Immature natural killer cell (primary cell): ENCODE results near the gene LEMD2. TPM values are rescaled to one million over a fixed set of nuclear protein-coding genes. Genes with fewer than 3 reads are reported as not detected.

Experiments used
- DNase-seq, 3 donors: peaks; one replicate each; pipeline ENCODE4 v3.0.0; 2022; ENCODE audit warnings: mixed read lengths in 1 of 3
- H3K27ac Mint-ChIP-seq, 6 donors: one replicate each; pipeline ENCODE4 v1.8.0; 2020; ENCODE audit warnings: mixed read lengths in 6 of 6, mild to moderate bottlenecking in 5 of 6, inconsistent platforms in 4 of 6, moderate library complexity in 3 of 6
- H3K27me3 Mint-ChIP-seq, 3 donors: one replicate each; pipeline ENCODE4 v1.8.0; 2020 to 2021; ENCODE audit warnings: low read depth in 3 of 3, mild to moderate bottlenecking in 3 of 3, mixed read lengths in 3 of 3, moderate library complexity in 3 of 3, inconsistent platforms in 1 of 3
- H3K36me3 Mint-ChIP-seq, 3 donors: one replicate each; pipeline ENCODE4 v1.8.0; 2020; ENCODE audit warnings: mixed read lengths in 3 of 3, inconsistent platforms in 2 of 3, mild to moderate bottlenecking in 2 of 3
- H3K4me1 Mint-ChIP-seq, 2 donors: one replicate each; pipeline ENCODE4 v1.8.0; 2020; ENCODE audit warnings: inconsistent platforms in 2 of 2, mild to moderate bottlenecking in 2 of 2, mixed read lengths in 2 of 2, moderate library complexity in 1 of 2
- H3K4me3 Mint-ChIP-seq, 5 donors: one replicate each; pipeline ENCODE4 v1.8.0; 2020; ENCODE audit warnings: mild to moderate bottlenecking in 5 of 5, mixed read lengths in 5 of 5, inconsistent platforms in 3 of 5, moderate library complexity in 3 of 5
- H3K9me3 Mint-ChIP-seq, 6 donors: one replicate each; pipeline ENCODE4 v1.8.0; 2020; ENCODE audit warnings: mild to moderate bottlenecking in 6 of 6, mixed read lengths in 6 of 6, inconsistent platforms in 4 of 6, moderate library complexity in 3 of 6
- polyA plus RNA-seq, 3 donors: library from polyadenylated mRNA; unstranded; fragments of 300-500 nt; fragmentation: Illumina TruSeq; gene quantifications; one replicate each; pipeline ENCODE4 v1.2.3, GENCODE V29; 2021

Gene LEMD2
- polyA plus RNA-seq, 3 donors from 2014 or later: 22.6 to 39.8 (median 23.6) TPM

- no peak for DNase-seq
- Mint-ChIP-seq H3K36me3 (no peaks in the 10 kb centered on the region), H3K9me3 (peaks cover 0 to 2% (median 0%) of the 10 kb centered on the region in 6 donors), H3K27ac (no peak within 1 kb of the TSS), H3K4me3 (no peak within 1 kb of the TSS), H3K27me3 (peaks cover 1 to 3% (median 2%) of the 10 kb centered on the region in 3 donors), H3K4me1 (peaks cover 0 to 2% of the 10 kb centered on the region in 2 donors)
Measured at GRCh38 chr6:33746651-33747100, 42.3 kb downstream of the LEMD2 start, which contains the start of gene IP6K3. Gene IP6K3 (minus strand): TSS chr6:33746905. CDS start chr6:33735476, 11,429 bp downstream.

- H3K27ac Mint-ChIP-seq: no peak overlapping the region
- peaks cover 0 to 2% of the 10 kb centered on the region in 2 donors for H3K4me1 Mint-ChIP-seq
- H3K36me3 Mint-ChIP-seq: no peaks in the 10 kb centered on the region
- no peak overlapping the region for H3K4me3 Mint-ChIP-seq
- peaks cover 1 to 3% (median 2%) of the 10 kb centered on the region in 3 donors for H3K27me3 Mint-ChIP-seq
- peaks cover 0 to 2% (median 0%) of the 10 kb centered on the region in 6 donors for H3K9me3 Mint-ChIP-seq
- DNase-seq: no peak
Measured at GRCh38 chr6:33746036-33746600, 42.8 kb downstream of the LEMD2 start.

GRCh38 chr6:33745548-33745947 is 43.4 kb downstream of the LEMD2 start:
- peaks cover 0 to 2% (median 0%) of the 10 kb centered on the region in 6 donors for H3K9me3 Mint-ChIP-seq
- peaks cover 0 to 2% of the 10 kb centered on the region in 2 donors for H3K4me1 Mint-ChIP-seq
- no peak overlapping the region for H3K4me3 Mint-ChIP-seq
- peaks cover 1 to 3% (median 2%) of the 10 kb centered on the region in 3 donors for H3K27me3 Mint-ChIP-seq
- H3K27ac Mint-ChIP-seq: no peak overlapping the region
- no peak for DNase-seq
- H3K36me3 Mint-ChIP-seq: no peaks in the 10 kb centered on the region

GRCh38 chr6:33744895-33745546 is 43.9 kb downstream of the LEMD2 start:
- Mint-ChIP-seq H3K4me1 (peaks cover 0 to 2% of the 10 kb centered on the region in 2 donors), H3K27me3 (peaks cover 1 to 2% (median 2%) of the 10 kb centered on the region in 3 donors), H3K36me3 (no peaks in the 10 kb centered on the region), H3K27ac (no peak overlapping the region), H3K9me3 (peaks cover 0 to 2% (median 0%) of the 10 kb centered on the region in 6 donors), H3K4me3 (no peak overlapping the region)
- DNase-seq: no peak

GRCh38 chr6:33744001-33744848 is 44.7 kb downstream of the LEMD2 start:
- H3K9me3 Mint-ChIP-seq: peaks cover 0 to 2% (median 0%) of the 10 kb centered on the region in 6 donors
- no peak overlapping the region for H3K27ac Mint-ChIP-seq
- H3K36me3 Mint-ChIP-seq: no peaks in the 10 kb centered on the region
- H3K4me1 Mint-ChIP-seq: peaks cover 0 to 2% of the 10 kb centered on the region in 2 donors
- no peak overlapping the region for H3K4me3 Mint-ChIP-seq
- peak; percentile 44 to 58 (median 53) for DNase-seq
- H3K27me3 Mint-ChIP-seq: peaks cover 0 to 2% (median 1%) of the 10 kb centered on the region in 3 donors

- H3K9me3 Mint-ChIP-seq: peaks cover 0 to 2% (median 0%) of the 10 kb centered on the region in 6 donors
- peaks cover 0 to 2% (median 1%) of the 10 kb centered on the region in 3 donors for H3K27me3 Mint-ChIP-seq
- peaks cover 0 to 2% of the 10 kb centered on the region in 2 donors for H3K4me1 Mint-ChIP-seq
- H3K4me3 Mint-ChIP-seq: no peak overlapping the region
- H3K36me3 Mint-ChIP-seq: no peaks in the 10 kb centered on the region
- H3K27ac Mint-ChIP-seq: no peak overlapping the region
- no peak for DNase-seq
Measured at GRCh38 chr6:33742837-33743236, 46.1 kb downstream of the LEMD2 start.

- DNase-seq: no peak
- peaks cover 0 to 2% of the 10 kb centered on the region in 2 donors for H3K4me1 Mint-ChIP-seq
- no peak overlapping the region for H3K27ac Mint-ChIP-seq
- peaks cover 0 to 2% (median 0%) of the 10 kb centered on the region in 6 donors for H3K9me3 Mint-ChIP-seq
- no peaks in the 10 kb centered on the region for H3K36me3 Mint-ChIP-seq
- H3K27me3 Mint-ChIP-seq: peaks cover 0 to 2% (median 1%) of the 10 kb centered on the region in 3 donors
- H3K4me3 Mint-ChIP-seq: no peak overlapping the region
Measured at GRCh38 chr6:33742092-33742491, 46.8 kb downstream of the LEMD2 start.

- H3K4me3 Mint-ChIP-seq: no peak overlapping the region
- H3K27ac Mint-ChIP-seq: no peak overlapping the region
- no peaks in the 10 kb centered on the region for H3K36me3 Mint-ChIP-seq
- H3K27me3 Mint-ChIP-seq: peaks cover 0 to 2% (median 1%) of the 10 kb centered on the region in 3 donors
- H3K9me3 Mint-ChIP-seq: peaks cover 0 to 2% (median 0%) of the 10 kb centered on the region in 6 donors
- DNase-seq: no peak
- H3K4me1 Mint-ChIP-seq: peaks cover 0 to 2% of the 10 kb centered on the region in 2 donors
Measured at GRCh38 chr6:33740794-33741193, 48.1 kb downstream of the LEMD2 start.

- Mint-ChIP-seq H3K36me3 (no peaks in the 10 kb centered on the region), H3K27me3 (peaks cover 0 to 2% (median 1%) of the 10 kb centered on the region in 3 donors), H3K9me3 (peaks cover 0 to 2% (median 0%) of the 10 kb centered on the region in 6 donors), H3K4me1 (peaks cover 0 to 2% of the 10 kb centered on the region in 2 donors), H3K4me3 (no peak overlapping the region), H3K27ac (no peak overlapping the region)
- no peak for DNase-seq
Measured at GRCh38 chr6:33740204-33740608, 48.7 kb downstream of the LEMD2 start.

- no peak overlapping the region for H3K4me3 Mint-ChIP-seq
- H3K36me3 Mint-ChIP-seq: no peaks in the 10 kb centered on the region
- no peak for DNase-seq
- peaks cover 0 to 2% of the 10 kb centered on the region in 2 donors for H3K4me1 Mint-ChIP-seq
- H3K27ac Mint-ChIP-seq: no peak overlapping the region
- peaks cover 0 to 2% (median 1%) of the 10 kb centered on the region in 3 donors for H3K27me3 Mint-ChIP-seq
- peaks cover 0 to 2% (median 0%) of the 10 kb centered on the region in 6 donors for H3K9me3 Mint-ChIP-seq
Measured at GRCh38 chr6:33739571-33739970, 49.4 kb downstream of the LEMD2 start.

GRCh38 chr6:33738879-33739278 is 50.1 kb downstream of the LEMD2 start:
- Mint-ChIP-seq H3K36me3 (no peaks in the 10 kb centered on the region), H3K4me3 (no peak overlapping the region), H3K9me3 (peaks cover 0 to 2% (median 0%) of the 10 kb centered on the region in 6 donors), H3K27ac (no peak overlapping the region), H3K4me1 (no peaks in the 10 kb centered on the region), H3K27me3 (peaks cover 0 to 2% (median 1%) of the 10 kb centered on the region in 3 donors)
- no peak for DNase-seq

- Mint-ChIP-seq H3K4me1 (no peaks in the 10 kb centered on the region), H3K4me3 (no peak overlapping the region), H3K27ac (no peak overlapping the region), H3K9me3 (peaks cover 0 to 2% (median 0%) of the 10 kb centered on the region in 6 donors), H3K27me3 (peaks cover 0 to 2% (median 0%) of the 10 kb centered on the region in 3 donors), H3K36me3 (no peaks in the 10 kb centered on the region)
- no peak for DNase-seq
Measured at GRCh38 chr6:33738153-33738552, 50.8 kb downstream of the LEMD2 start.

- no peak overlapping the region for H3K4me3 Mint-ChIP-seq
- DNase-seq: no peak
- H3K27ac Mint-ChIP-seq: no peak overlapping the region
- H3K4me1 Mint-ChIP-seq: no peaks in the 10 kb centered on the region
- no peaks in the 10 kb centered on the region for H3K9me3 Mint-ChIP-seq
- H3K27me3 Mint-ChIP-seq: no peaks in the 10 kb centered on the region
- no peaks in the 10 kb centered on the region for H3K36me3 Mint-ChIP-seq
Measured at GRCh38 chr6:33737267-33738026, 51.5 kb downstream of the LEMD2 start.
